Measurements from ENCODE around the gene PNLDC1. TPM values are rescaled to one million over a fixed set of nuclear protein-coding genes. Genes with fewer than 3 reads are reported as not detected.

PNLDC1 gene
- total RNA-seq, 1 donor from 2014 or later: 0.27 TPM

- Histone ChIP-seq H3K4me1 (no peaks in the 10 kb centered on the region), H3K27me3 (ENCODE audit: low read depth) (peaks cover 6% of the 10 kb centered on the region), H3K9me3 (no peaks in the 10 kb centered on the region), H3K4me3 (no peak overlapping the region), H3K36me3 (no peaks in the 10 kb centered on the region), H3K27ac (no peak overlapping the region)
- no peak for TF ChIP-seq CTCF (IDR thresholded peaks at IDR 0.05)
- intact Hi-C loops (cut with DNase I): no loop called here
- peak; percentile 35 for DNase-seq
- ATAC-seq: no peak
Measured at GRCh38 chr6:159817951-159818739, 18.1 kb downstream of the PNLDC1 start.

GRCh38 chr6:159819098-159819497 lies 19.0 kb downstream of the PNLDC1 start:
- Histone ChIP-seq H3K9me3 (no peaks in the 10 kb centered on the region), H3K4me3 (no peak overlapping the region), H3K27ac (no peak overlapping the region), H3K27me3 (ENCODE audit: low read depth) (peaks cover 6% of the 10 kb centered on the region), H3K36me3 (no peaks in the 10 kb centered on the region), H3K4me1 (no peaks in the 10 kb centered on the region)
- intact Hi-C loops (cut with DNase I): no loop called here
- ATAC-seq (no peak), DNase-seq (peak; percentile 28)
- no peak for TF ChIP-seq CTCF (IDR thresholded peaks at IDR 0.05)

GRCh38 chr6:159819932-159820640 lies 20.0 kb downstream of the PNLDC1 start:
- no peaks in the 10 kb centered on the region for H3K4me1 ChIP-seq
- H3K27ac ChIP-seq: no peak overlapping the region
- ATAC-seq: peak; percentile 35 to 40
- peaks cover 6% of the 10 kb centered on the region for H3K27me3 ChIP-seq (ENCODE audit: low read depth)
- H3K4me3 ChIP-seq: no peak overlapping the region
- no peak for TF ChIP-seq CTCF (IDR thresholded peaks at IDR 0.05)
- intact Hi-C loops (cut with DNase I): no loop called here
- H3K36me3 ChIP-seq: no peaks in the 10 kb centered on the region
- peak; percentile 45 for DNase-seq
- H3K9me3 ChIP-seq: no peaks in the 10 kb centered on the region

GRCh38 chr6:159821122-159821521 lies 21.0 kb downstream of the PNLDC1 start:
- H3K36me3 ChIP-seq: no peaks in the 10 kb centered on the region
- intact Hi-C loops (cut with DNase I): no loop called here
- no peaks in the 10 kb centered on the region for H3K9me3 ChIP-seq
- H3K27ac ChIP-seq: no peak overlapping the region
- H3K27me3 ChIP-seq (ENCODE audit: low read depth): peaks cover 6% of the 10 kb centered on the region
- DNase-seq: peak; percentile 10
- no peak for TF ChIP-seq CTCF (IDR thresholded peaks at IDR 0.05)
- H3K4me1 ChIP-seq: no peaks in the 10 kb centered on the region
- no peak for ATAC-seq
- H3K4me3 ChIP-seq: no peak overlapping the region

GRCh38 chr6:159821726-159822125 lies 21.6 kb downstream of the PNLDC1 start:
- ATAC-seq: peak; percentile 11 to 15

More at GRCh38 chr6:159821726-159822125, 21.6 kb downstream of the PNLDC1 start:
- H3K27ac ChIP-seq: no peak overlapping the region
- H3K4me3 ChIP-seq: no peak overlapping the region
- no peaks in the 10 kb centered on the region for H3K36me3 ChIP-seq
- intact Hi-C loops (cut with DNase I): no loop called here
- no peaks in the 10 kb centered on the region for H3K4me1 ChIP-seq
- no peak for TF ChIP-seq CTCF (IDR thresholded peaks at IDR 0.05)
- H3K9me3 ChIP-seq: no peaks in the 10 kb centered on the region
- H3K27me3 ChIP-seq (ENCODE audit: low read depth): peaks cover 6% of the 10 kb centered on the region
- no peak for DNase-seq
